Ectodermal cell (in vitro differentiated cells): ENCODE results near the gene LMNTD1.

Source experiments
- H3K27ac ChIP-seq: 2 replicates; pipeline ENCODE4 v1.7.0; 2013; ENCODE audit warnings: mild to moderate bottlenecking, low read depth, low read length; ENCODE audit not compliant: insufficient read depth, poor library complexity, severe bottlenecking
- H3K27me3 ChIP-seq: 2 replicates; pipeline ENCODE4 v1.7.0; 2013; ENCODE audit warnings: mild to moderate bottlenecking, low read length; ENCODE audit not compliant: insufficient read depth, control insufficient read depth, poor library complexity, severe bottlenecking
- H3K36me3 ChIP-seq: one replicate; pipeline ENCODE4 v1.7.0; 2013; ENCODE audit warnings: low read length; ENCODE audit not compliant: control insufficient read depth, insufficient read depth
- H3K4me1 ChIP-seq: one replicate; pipeline ENCODE4 v1.7.0; 2013; ENCODE audit warnings: low read length; ENCODE audit not compliant: control insufficient read depth, insufficient read depth
- H3K4me3 ChIP-seq: 2 replicates; pipeline ENCODE4 v1.7.0; 2013; ENCODE audit warnings: low read depth, low read length, control low read depth; ENCODE audit not compliant: insufficient read depth
- H3K9me3 ChIP-seq: 2 replicates; pipeline ENCODE4 v1.7.0; 2013; ENCODE audit warnings: mild to moderate bottlenecking, low read length, moderate library complexity; ENCODE audit not compliant: control insufficient read depth
- WGBS, 2 experiments: methylation state at CpG; one replicate each; pipeline ENCODE4 v1.1.7; 2013; ENCODE audit warnings: missing lambda C conversion rate in 2 of 2; 5-methylcytosine and 5-hydroxymethylcytosine counted together

Gene LMNTD1

GRCh38 chr12:25556153-25556552, 3.1 kb upstream of the LMNTD1 start:
- H3K9me3 ChIP-seq = no peaks in the 10 kb centered on the region
- no peaks in the 10 kb centered on the region for H3K36me3 ChIP-seq
- H3K4me3 ChIP-seq = no peak overlapping the region
- 91 to 92% methylated on average over 6 of the region's 6 CpGs for WGBS, 2 experiments
- H3K4me1 ChIP-seq = no peaks in the 10 kb centered on the region
- no peaks in the 10 kb centered on the region for H3K27me3 ChIP-seq
- no peak overlapping the region for H3K27ac ChIP-seq

GRCh38 chr12:25552681-25553080, 402 bp downstream of the LMNTD1 start:
- WGBS, 2 experiments = 92 to 95% methylated on average over 3 of the region's 3 CpGs
- no peaks in the 10 kb centered on the region for H3K9me3 ChIP-seq
- H3K36me3 ChIP-seq = no peaks in the 10 kb centered on the region
- no peak overlapping the region for H3K27ac ChIP-seq
- H3K4me1 ChIP-seq = no peaks in the 10 kb centered on the region
- no peak overlapping the region for H3K4me3 ChIP-seq
- H3K27me3 ChIP-seq = no peaks in the 10 kb centered on the region

GRCh38 chr12:25550186-25550585, 2.9 kb downstream of the LMNTD1 start:
- Histone ChIP-seq H3K4me1 (no peaks in the 10 kb centered on the region), H3K4me3 (no peak overlapping the region), H3K36me3 (no peaks in the 10 kb centered on the region), H3K9me3 (no peaks in the 10 kb centered on the region), H3K27ac (no peak overlapping the region), H3K27me3 (no peaks in the 10 kb centered on the region)
- WGBS, 2 experiments = 91 to 97% methylated on average over 3 of the region's 3 CpGs

GRCh38 chr12:25549120-25549519, 4.0 kb downstream of the LMNTD1 start:
- no peaks in the 10 kb centered on the region for H3K36me3 ChIP-seq
- no peaks in the 10 kb centered on the region for H3K9me3 ChIP-seq
- no peak overlapping the region for H3K27ac ChIP-seq
- no peaks in the 10 kb centered on the region for H3K27me3 ChIP-seq
- H3K4me1 ChIP-seq = no peaks in the 10 kb centered on the region
- H3K4me3 ChIP-seq = no peak overlapping the region

- Histone ChIP-seq H3K9me3 (no peaks in the 10 kb centered on the region), H3K4me1 (no peaks in the 10 kb centered on the region), H3K27me3 (no peaks in the 10 kb centered on the region), H3K4me3 (no peak overlapping the region), H3K27ac (no peak overlapping the region), H3K36me3 (no peaks in the 10 kb centered on the region)
- 100% methylated on average over 2 of the region's 2 CpGs; no CpG with 5 or more reads in 1 of the 2 experiments for WGBS, 2 experiments
Measured at GRCh38 chr12:25546318-25546717, 6.8 kb downstream of the LMNTD1 start.

- no CpG with 5 or more reads among the region's 1 CpG for WGBS, 2 experiments
- H3K9me3 ChIP-seq = no peaks in the 10 kb centered on the region
- no peaks in the 10 kb centered on the region for H3K4me1 ChIP-seq
- H3K27me3 ChIP-seq = no peaks in the 10 kb centered on the region
- H3K36me3 ChIP-seq = no peaks in the 10 kb centered on the region
- no peak overlapping the region for H3K4me3 ChIP-seq
- H3K27ac ChIP-seq = no peak overlapping the region
Measured at GRCh38 chr12:25533150-25533549, 19.9 kb downstream of the LMNTD1 start.

- no peaks in the 10 kb centered on the region for H3K27me3 ChIP-seq
- H3K27ac ChIP-seq = no peak overlapping the region
- H3K36me3 ChIP-seq = no peaks in the 10 kb centered on the region
- H3K9me3 ChIP-seq = no peaks in the 10 kb centered on the region
- no peak overlapping the region for H3K4me3 ChIP-seq
- no peaks in the 10 kb centered on the region for H3K4me1 ChIP-seq
- no CpG with 5 or more reads among the region's 2 CpGs for WGBS, 2 experiments
Measured at GRCh38 chr12:25531502-25532052, 21.5 kb downstream of the LMNTD1 start.

GRCh38 chr12:25529738-25530137, 23.3 kb downstream of the LMNTD1 start:
- Histone ChIP-seq H3K4me3 (no peak overlapping the region), H3K9me3 (no peaks in the 10 kb centered on the region), H3K27me3 (no peaks in the 10 kb centered on the region), H3K36me3 (no peaks in the 10 kb centered on the region), H3K4me1 (no peaks in the 10 kb centered on the region), H3K27ac (no peak overlapping the region)

GRCh38 chr12:25526778-25527177, 26.3 kb downstream of the LMNTD1 start:
- Histone ChIP-seq H3K36me3 (no peaks in the 10 kb centered on the region), H3K4me3 (no peak overlapping the region), H3K4me1 (no peaks in the 10 kb centered on the region), H3K9me3 (no peaks in the 10 kb centered on the region), H3K27me3 (no peaks in the 10 kb centered on the region), H3K27ac (no peak overlapping the region)
- WGBS, 2 experiments = 95 to 97% methylated on average over 3 of the region's 3 CpGs

- no peaks in the 10 kb centered on the region for H3K4me1 ChIP-seq
- H3K9me3 ChIP-seq = no peaks in the 10 kb centered on the region
- H3K27me3 ChIP-seq = no peaks in the 10 kb centered on the region
- no peak overlapping the region for H3K27ac ChIP-seq
- no peak overlapping the region for H3K4me3 ChIP-seq
- no peaks in the 10 kb centered on the region for H3K36me3 ChIP-seq
Measured at GRCh38 chr12:25524366-25524765, 28.7 kb downstream of the LMNTD1 start.

GRCh38 chr12:25521625-25522256, 31.3 kb downstream of the LMNTD1 start:
- Histone ChIP-seq H3K4me3 (no peak overlapping the region), H3K36me3 (no peaks in the 10 kb centered on the region), H3K4me1 (no peaks in the 10 kb centered on the region), H3K9me3 (no peaks in the 10 kb centered on the region), H3K27me3 (no peaks in the 10 kb centered on the region), H3K27ac (no peak overlapping the region)
- 85 to 92% methylated on average over 4 to 5 of the region's 5 CpGs for WGBS, 2 experiments
